ENCODE measurements around the gene FAHD2A.
"Not testable (repeated sequence)": the region's sequence is repeated elsewhere in the genome, so short reads cannot be mapped to it uniquely, and the experiment has no call there.

The FAHD2A gene

DNA sequence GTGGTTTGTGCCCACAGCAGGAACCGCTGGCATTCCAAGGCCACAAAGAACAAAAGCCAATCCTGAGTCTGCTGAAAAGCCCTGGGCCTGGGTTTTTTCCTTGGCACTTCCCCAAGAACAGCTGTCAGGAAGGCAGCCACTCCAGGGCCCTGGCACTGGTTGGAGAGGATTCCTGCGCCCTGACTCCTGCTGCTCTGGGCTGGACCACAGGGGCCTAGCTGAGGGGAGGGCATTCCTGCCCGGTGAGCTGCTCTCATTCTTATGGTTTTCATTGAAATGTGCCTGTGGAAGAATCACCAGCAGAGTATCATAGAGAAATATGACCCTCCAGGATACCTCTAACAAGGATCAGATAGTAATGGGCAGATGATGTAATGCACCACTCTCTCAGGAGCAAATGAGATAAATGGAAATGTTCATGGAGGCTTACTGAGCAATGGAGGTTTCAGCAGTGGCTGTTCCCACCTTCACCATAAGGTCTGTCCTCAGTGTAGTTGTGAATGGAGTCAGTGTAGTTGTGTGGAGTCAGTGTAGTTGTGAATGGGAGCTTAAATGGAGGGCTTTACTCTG lies 32.1 kb downstream of the FAHD2A start:
- not testable (repeated sequence) for H3K79me2 ChIP-seq (ENCODE audit: insufficient read depth, low read length); H3K36me3 ChIP-seq (ENCODE audit: insufficient read depth, low read length); ATAC-seq (ENCODE audit: insufficient read depth, low read depth); H3K9me3 ChIP-seq (ENCODE audit: insufficient read depth, low read length, severe bottlenecking); H4K20me1 ChIP-seq (ENCODE audit: insufficient read depth, low read length); H3K9ac ChIP-seq (ENCODE audit: low read depth, low read length); DNase-seq; H3K4me2 ChIP-seq (ENCODE audit: insufficient read depth, low read length); H3K4me1 ChIP-seq (ENCODE audit: insufficient read depth, low read length); H3K27me3 ChIP-seq (ENCODE audit: insufficient read depth, low read length, poor library complexity); H3K27ac ChIP-seq (ENCODE audit: low read length); H2AFZ ChIP-seq (ENCODE audit: low read depth, low read length); H3K4me3 ChIP-seq (ENCODE audit: low read depth in 1 of 2, low read length in 2 of 2)

DNA sequence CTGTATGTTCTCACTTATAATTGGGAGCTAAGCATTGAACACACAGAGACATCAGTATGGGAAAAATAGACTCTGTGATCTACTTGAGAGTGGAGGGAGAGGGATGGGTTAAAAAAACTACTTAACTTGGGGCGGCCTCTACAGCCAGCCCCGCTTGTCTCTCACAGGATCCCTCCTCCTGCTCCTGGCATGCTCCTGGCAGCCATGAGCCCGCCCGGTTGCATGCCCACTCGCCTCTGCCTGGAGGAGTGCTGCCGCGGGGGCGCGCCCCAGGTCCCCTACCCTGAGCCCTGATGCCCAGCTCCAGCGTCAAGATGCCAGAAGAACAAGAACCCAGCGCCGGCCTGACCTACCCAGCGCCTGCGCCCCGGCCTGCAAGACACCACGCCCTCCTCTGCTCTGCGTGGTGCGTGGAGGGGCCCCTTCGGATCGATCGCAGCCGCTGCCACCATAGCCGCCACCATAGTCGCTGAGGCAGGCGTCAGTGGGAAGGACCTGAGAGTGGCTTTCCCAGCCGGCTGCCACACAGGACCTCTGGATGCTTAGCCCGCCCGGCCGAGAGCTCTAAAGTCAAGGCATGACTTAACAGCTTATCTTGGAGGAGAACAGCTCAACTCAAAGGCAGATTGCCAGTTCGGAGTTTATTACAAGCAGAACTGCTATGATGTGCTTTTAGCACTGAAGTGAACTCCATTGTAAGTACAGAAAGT lies 32.8 kb downstream of the FAHD2A start:
- not testable (repeated sequence) for H3K4me2 ChIP-seq (ENCODE audit: insufficient read depth, low read length); H3K27ac ChIP-seq (ENCODE audit: low read length); H3K27me3 ChIP-seq (ENCODE audit: insufficient read depth, low read length, poor library complexity); DNase-seq; H3K4me3 ChIP-seq (ENCODE audit: low read depth in 1 of 2, low read length in 2 of 2); ATAC-seq (ENCODE audit: insufficient read depth, low read depth); H3K36me3 ChIP-seq (ENCODE audit: insufficient read depth, low read length); H3K4me1 ChIP-seq (ENCODE audit: insufficient read depth, low read length); H3K79me2 ChIP-seq (ENCODE audit: insufficient read depth, low read length); H4K20me1 ChIP-seq (ENCODE audit: insufficient read depth, low read length); H3K9ac ChIP-seq (ENCODE audit: low read depth, low read length); H3K9me3 ChIP-seq (ENCODE audit: insufficient read depth, low read length, severe bottlenecking); H2AFZ ChIP-seq (ENCODE audit: low read depth, low read length)

DNA sequence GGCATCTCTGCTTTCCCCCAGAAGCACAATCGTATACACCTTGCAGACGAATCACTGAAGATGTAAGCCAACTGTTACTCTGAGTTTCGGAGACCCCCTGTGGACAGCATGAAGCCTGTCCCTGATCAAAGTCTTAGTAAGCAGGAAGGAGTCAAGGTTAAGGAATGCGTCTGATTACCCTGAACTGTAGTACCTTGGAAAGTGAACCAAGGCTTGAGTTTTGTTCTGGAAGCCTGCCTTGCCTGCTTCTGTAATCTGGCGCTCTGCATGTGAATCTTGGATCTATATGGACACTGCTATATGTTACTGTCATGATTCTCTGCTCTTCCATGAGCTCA lies 33.3 kb downstream of the FAHD2A start:
- H3K4me1 ChIP-seq (ENCODE audit: insufficient read depth, low read length); H4K20me1 ChIP-seq (ENCODE audit: insufficient read depth, low read length); H3K4me3 ChIP-seq (ENCODE audit: low read depth in 1 of 2, low read length in 2 of 2); DNase-seq; H3K79me2 ChIP-seq (ENCODE audit: insufficient read depth, low read length); H2AFZ ChIP-seq (ENCODE audit: low read depth, low read length); H3K9ac ChIP-seq (ENCODE audit: low read depth, low read length); H3K4me2 ChIP-seq (ENCODE audit: insufficient read depth, low read length); ATAC-seq (ENCODE audit: insufficient read depth, low read depth); H3K27ac ChIP-seq (ENCODE audit: low read length); H3K36me3 ChIP-seq (ENCODE audit: insufficient read depth, low read length); H3K27me3 ChIP-seq (ENCODE audit: insufficient read depth, low read length, poor library complexity); H3K9me3 ChIP-seq (ENCODE audit: insufficient read depth, low read length, severe bottlenecking): not testable (repeated sequence)

DNA sequence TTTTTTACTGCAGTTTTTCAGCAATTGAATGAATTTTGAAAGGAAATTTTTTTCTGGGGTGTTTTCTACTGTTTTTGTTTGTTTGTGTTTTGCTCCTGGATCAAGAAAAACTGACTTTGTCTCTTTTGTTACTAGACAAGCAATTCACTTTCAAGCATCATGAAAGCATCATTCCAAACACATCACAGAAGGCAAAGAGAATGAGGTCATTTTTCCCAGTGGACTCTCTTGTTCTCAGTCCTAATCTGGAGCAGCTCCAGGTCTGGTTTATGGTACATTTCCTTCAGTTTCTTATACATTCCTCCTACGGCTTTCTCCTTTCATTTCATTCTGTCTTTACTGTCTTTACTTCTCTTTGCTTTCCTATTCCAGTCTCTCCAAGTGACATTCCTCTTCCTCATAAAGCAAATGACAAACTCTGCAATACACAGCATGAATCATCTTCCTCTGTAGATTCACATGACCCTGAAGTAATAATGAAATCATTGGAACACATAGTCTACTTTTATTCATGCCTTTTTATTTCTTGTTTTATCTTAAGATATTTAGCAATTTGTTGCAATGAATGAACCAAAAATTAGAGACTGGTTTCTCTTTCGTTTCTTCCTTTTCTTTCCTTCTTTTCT lies 40.1 kb downstream of the FAHD2A start:
- not testable (repeated sequence) for H3K27ac ChIP-seq (ENCODE audit: low read length); H2AFZ ChIP-seq (ENCODE audit: low read depth, low read length); H3K9ac ChIP-seq (ENCODE audit: low read depth, low read length); H3K4me1 ChIP-seq (ENCODE audit: insufficient read depth, low read length); H3K36me3 ChIP-seq (ENCODE audit: insufficient read depth, low read length); H3K79me2 ChIP-seq (ENCODE audit: insufficient read depth, low read length); H3K9me3 ChIP-seq (ENCODE audit: insufficient read depth, low read length, severe bottlenecking); H4K20me1 ChIP-seq (ENCODE audit: insufficient read depth, low read length); H3K4me3 ChIP-seq (ENCODE audit: low read depth in 1 of 2, low read length in 2 of 2); H3K4me2 ChIP-seq (ENCODE audit: insufficient read depth, low read length); H3K27me3 ChIP-seq (ENCODE audit: insufficient read depth, low read length, poor library complexity); ATAC-seq (ENCODE audit: insufficient read depth, low read depth); DNase-seq

DNA sequence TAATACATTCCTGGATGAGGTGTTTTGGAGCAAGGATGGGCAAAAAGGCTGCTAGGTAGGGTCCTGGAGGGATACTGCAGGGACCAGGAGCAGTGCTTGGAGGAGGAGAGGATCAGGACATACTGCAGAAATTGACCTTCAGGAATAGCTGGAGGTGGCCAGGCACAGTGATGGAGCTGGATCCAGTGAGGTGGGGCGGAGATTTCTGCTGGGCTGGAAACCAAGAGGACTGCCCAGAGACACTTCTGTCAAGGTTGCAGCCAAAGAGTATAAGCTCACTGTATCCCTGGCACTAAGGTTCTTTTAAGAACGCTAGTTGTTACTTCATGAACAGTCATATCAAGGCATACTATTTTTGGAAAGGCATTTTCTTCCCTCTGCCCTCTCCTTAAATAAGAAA lies 42.8 kb downstream of the FAHD2A start:
- not testable (repeated sequence) for H3K9ac ChIP-seq (ENCODE audit: low read depth, low read length); H3K27me3 ChIP-seq (ENCODE audit: insufficient read depth, low read length, poor library complexity); H3K79me2 ChIP-seq (ENCODE audit: insufficient read depth, low read length); H2AFZ ChIP-seq (ENCODE audit: low read depth, low read length); H3K4me2 ChIP-seq (ENCODE audit: insufficient read depth, low read length); H3K9me3 ChIP-seq (ENCODE audit: insufficient read depth, low read length, severe bottlenecking); DNase-seq; H3K4me1 ChIP-seq (ENCODE audit: insufficient read depth, low read length); H3K36me3 ChIP-seq (ENCODE audit: insufficient read depth, low read length); H3K27ac ChIP-seq (ENCODE audit: low read length); ATAC-seq (ENCODE audit: insufficient read depth, low read depth); H3K4me3 ChIP-seq (ENCODE audit: low read depth in 1 of 2, low read length in 2 of 2); H4K20me1 ChIP-seq (ENCODE audit: insufficient read depth, low read length)

DNA sequence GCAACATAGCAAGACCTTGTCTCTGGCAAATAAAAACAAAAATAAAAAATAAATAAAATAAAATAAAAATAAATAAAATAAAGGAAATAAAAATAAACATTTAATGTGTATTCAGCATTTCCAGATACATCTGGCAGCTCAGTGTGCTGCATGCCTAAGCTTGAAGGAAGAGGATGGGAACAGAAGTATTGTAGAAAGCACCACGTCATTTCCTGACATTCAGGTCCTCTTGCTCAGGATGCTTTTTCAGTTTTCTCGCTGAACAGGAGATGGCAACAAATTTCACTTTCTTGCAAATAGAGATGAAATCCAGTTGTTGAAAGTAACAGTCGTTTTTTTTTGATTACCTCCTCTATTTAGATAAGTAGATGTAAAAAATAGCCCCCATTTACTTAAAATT lies 60.8 kb downstream of the FAHD2A start:
- H3K9me3 ChIP-seq (ENCODE audit: insufficient read depth, low read length, severe bottlenecking); H3K27ac ChIP-seq (ENCODE audit: low read length); H3K79me2 ChIP-seq (ENCODE audit: insufficient read depth, low read length); H2AFZ ChIP-seq (ENCODE audit: low read depth, low read length); ATAC-seq (ENCODE audit: insufficient read depth, low read depth); H4K20me1 ChIP-seq (ENCODE audit: insufficient read depth, low read length); H3K4me2 ChIP-seq (ENCODE audit: insufficient read depth, low read length); DNase-seq; H3K36me3 ChIP-seq (ENCODE audit: insufficient read depth, low read length); H3K4me3 ChIP-seq (ENCODE audit: low read depth in 1 of 2, low read length in 2 of 2); H3K4me1 ChIP-seq (ENCODE audit: insufficient read depth, low read length); H3K9ac ChIP-seq (ENCODE audit: low read depth, low read length); H3K27me3 ChIP-seq (ENCODE audit: insufficient read depth, low read length, poor library complexity): not testable (repeated sequence)

All from DND-41 (cell line).